ENCODE results near the gene HSD11B1. TPM values are rescaled to one million over a fixed set of nuclear protein-coding genes. Genes with fewer than 3 reads are reported as not detected.

HSD11B1 gene
- polyA plus RNA-seq, 1 donor (not counting 4 experiments of a cell fraction or from before 2014, with no cell fraction given), result 2.7 TPM

GRCh38 chr1:209756615-209757445 lies 52.2 kb downstream of the HSD11B1 start:
- H2AFZ ChIP-seq (ENCODE audit: control insufficient read depth, low read length), result no peak overlapping the region
- H3K79me2 ChIP-seq (ENCODE audit: control insufficient read depth, insufficient read depth, low read length), result no peaks in the 10 kb centered on the region
- TF ChIP-seq CTCF (optimal IDR thresholded peaks at IDR 0.05 in 1 of 3, IDR thresholded peaks at IDR 0.05 in 1 of 3, conservative IDR thresholded peaks at IDR 0.05 in 1 of 3; ENCODE audit: extremely low read depth in 1 of 3, insufficient read depth in 2 of 3, low read length in 3 of 3) (no peak), EZH2 (IDR thresholded peaks at IDR 0.05; ENCODE audit: low read length) (no peak)
- dilution Hi-C loops (cut with MboI; ENCODE audit: extremely low pct_ligation_motif_present, low sequenced_read_pairs), result no loop called here
- no peaks in the 10 kb centered on the region for H3K36me3 ChIP-seq (ENCODE audit: control insufficient read depth in 2 of 2, extremely low read depth in 1 of 2, insufficient read depth in 2 of 2, low read length in 2 of 2)
- no peak overlapping the region for H3K9ac ChIP-seq (ENCODE audit: control insufficient read depth, extremely low read depth, insufficient read depth, low read length)
- H3K4me3 ChIP-seq (ENCODE audit: control insufficient read depth in 2 of 3, extremely low read depth in 1 of 3, insufficient read depth in 2 of 3, low read depth in 1 of 3, low read length in 3 of 3), result no peak overlapping the region
- FAIRE-seq (no peak), DNase-seq (ENCODE audit: low read depth, low spot score) (no peak)
- no peaks in the 10 kb centered on the region for H3K4me1 ChIP-seq (ENCODE audit: control insufficient read depth, extremely low read depth, insufficient read depth, low read length)
- no peaks in the 10 kb centered on the region for H3K9me1 ChIP-seq (ENCODE audit: control insufficient read depth, extremely low read depth, insufficient read depth, low read length)
- no peak overlapping the region for H3K4me2 ChIP-seq (ENCODE audit: control insufficient read depth, extremely low read depth, insufficient read depth, low read depth, low read length)
- H3K9me3 ChIP-seq (ENCODE audit: control insufficient read depth, low read depth, low read length), result no peaks in the 10 kb centered on the region
- no peak overlapping the region for H3K27ac ChIP-seq (ENCODE audit: control insufficient read depth, insufficient read depth, low read length)
- H4K20me1 ChIP-seq (ENCODE audit: control insufficient read depth, extremely low read depth, insufficient read depth, low read length), result no peaks in the 10 kb centered on the region
- no peaks in the 10 kb centered on the region for H3K27me3 ChIP-seq (ENCODE audit: control insufficient read depth, extremely low read depth, insufficient read depth, low read length)

GRCh38 chr1:209758400-209758799 lies 53.8 kb downstream of the HSD11B1 start:
- Histone ChIP-seq H3K27ac (ENCODE audit: control insufficient read depth, insufficient read depth, low read length) (no peak overlapping the region), H3K36me3 (ENCODE audit: control insufficient read depth in 2 of 2, extremely low read depth in 1 of 2, insufficient read depth in 2 of 2, low read length in 2 of 2) (no peaks in the 10 kb centered on the region), H2AFZ (ENCODE audit: control insufficient read depth, low read length) (no peak overlapping the region), H3K9me3 (ENCODE audit: control insufficient read depth, low read depth, low read length) (no peaks in the 10 kb centered on the region), H4K20me1 (ENCODE audit: control insufficient read depth, extremely low read depth, insufficient read depth, low read length) (no peaks in the 10 kb centered on the region), H3K27me3 (ENCODE audit: control insufficient read depth, extremely low read depth, insufficient read depth, low read length) (no peaks in the 10 kb centered on the region), H3K79me2 (ENCODE audit: control insufficient read depth, insufficient read depth, low read length) (no peaks in the 10 kb centered on the region), H3K9me1 (ENCODE audit: control insufficient read depth, extremely low read depth, insufficient read depth, low read length) (no peaks in the 10 kb centered on the region), H3K4me2 (ENCODE audit: control insufficient read depth, extremely low read depth, insufficient read depth, low read depth, low read length) (no peak overlapping the region), H3K9ac (ENCODE audit: control insufficient read depth, extremely low read depth, insufficient read depth, low read length) (no peak overlapping the region), H3K4me3 (ENCODE audit: control insufficient read depth in 2 of 3, extremely low read depth in 1 of 3, insufficient read depth in 2 of 3, low read depth in 1 of 3, low read length in 3 of 3) (no peak overlapping the region), H3K4me1 (ENCODE audit: control insufficient read depth, extremely low read depth, insufficient read depth, low read length) (no peaks in the 10 kb centered on the region)
- DNase-seq (ENCODE audit: low read depth, low spot score) (no peak), FAIRE-seq (no peak)
- TF ChIP-seq EZH2 (IDR thresholded peaks at IDR 0.05; ENCODE audit: low read length), result no peak
- no peak for TF ChIP-seq CTCF (optimal IDR thresholded peaks at IDR 0.05 in 1 of 3, IDR thresholded peaks at IDR 0.05 in 1 of 3, conservative IDR thresholded peaks at IDR 0.05 in 1 of 3; ENCODE audit: extremely low read depth in 1 of 3, insufficient read depth in 2 of 3, low read length in 3 of 3)
- dilution Hi-C loops (cut with MboI; ENCODE audit: extremely low pct_ligation_motif_present, low sequenced_read_pairs), result no loop called here
